ENCODE results near the gene SCN9A.
"Not testable (repeated sequence)": the region's sequence is repeated elsewhere in the genome, so short reads cannot be mapped to it uniquely, and the experiment has no call there.

Gene SCN9A

DNA sequence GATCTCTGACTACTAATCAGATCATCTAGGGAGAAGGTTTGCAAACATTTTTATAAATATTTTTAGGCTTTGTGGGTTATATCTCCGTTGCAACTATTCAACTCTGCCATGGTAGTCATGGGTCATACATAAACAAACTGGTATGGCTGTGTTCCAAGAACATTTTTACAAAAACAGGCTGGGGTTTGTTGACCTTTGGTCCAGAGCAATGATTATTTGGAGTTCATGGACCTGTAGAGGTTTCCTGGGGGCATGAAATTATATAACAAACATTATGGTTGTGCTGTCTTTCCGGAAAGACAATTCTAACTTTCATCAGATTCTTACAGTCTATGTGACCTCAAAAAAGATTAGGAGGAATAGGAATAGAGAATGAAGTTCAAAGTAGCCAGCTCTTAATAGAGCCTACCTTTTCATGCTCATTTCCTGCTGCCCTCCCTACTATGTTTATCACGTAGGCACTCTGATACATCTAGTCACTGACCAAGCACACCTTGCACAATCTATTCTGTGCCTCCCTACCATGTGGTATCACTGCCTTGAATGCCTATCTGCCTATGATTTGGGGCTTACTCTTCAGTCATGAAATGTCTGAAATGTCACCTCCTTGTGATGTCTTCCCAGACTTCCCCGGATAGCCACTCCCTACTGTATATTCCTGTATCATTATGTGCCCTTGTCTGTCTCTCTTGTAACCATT, 145.6 kb downstream of the SCN9A start:
- H3K36me3 Mint-ChIP-seq = no peaks in the 10 kb centered on the region
- no peaks in the 10 kb centered on the region for H3K4me1 Mint-ChIP-seq
- H3K9me3 Mint-ChIP-seq = no peaks in the 10 kb centered on the region
- H3K27me3 Mint-ChIP-seq = no peaks in the 10 kb centered on the region
- H3K4me3 Mint-ChIP-seq = no peak overlapping the region
- no peak for ATAC-seq (replicated peaks)
- no peak for DNase-seq
- no peak overlapping the region for H3K27ac Mint-ChIP-seq

GRCh38 chr2:166229678-166230023, 146.1 kb downstream of the SCN9A start:
- no peaks in the 10 kb centered on the region for H3K36me3 Mint-ChIP-seq
- no peak overlapping the region for H3K27ac Mint-ChIP-seq
- no peaks in the 10 kb centered on the region for H3K9me3 Mint-ChIP-seq
- H3K27me3 Mint-ChIP-seq = no peaks in the 10 kb centered on the region
- no peak overlapping the region for H3K4me3 Mint-ChIP-seq
- ATAC-seq (replicated peaks) (no peak), DNase-seq (no peak)
- no peaks in the 10 kb centered on the region for H3K4me1 Mint-ChIP-seq

DNA sequence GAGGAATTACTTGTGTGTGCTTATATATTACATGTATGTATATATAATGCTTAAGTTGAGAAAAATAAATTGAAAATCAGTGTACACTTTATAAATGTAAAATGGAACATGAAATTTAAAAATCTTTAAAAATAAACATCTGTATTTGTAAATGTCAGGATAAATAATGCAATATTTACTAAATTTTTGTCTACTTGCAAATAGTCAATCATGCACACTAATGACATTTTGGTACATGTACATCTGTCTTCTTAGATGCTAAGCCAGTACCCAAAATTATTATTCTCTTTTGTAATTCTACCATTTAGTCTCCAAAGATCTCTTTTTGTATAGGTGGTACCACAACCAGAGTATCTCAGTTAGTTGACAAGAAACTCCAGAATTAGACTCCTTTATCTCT, 151.5 kb downstream of the SCN9A start:
- no peaks in the 10 kb centered on the region for H3K36me3 Mint-ChIP-seq

DNA sequence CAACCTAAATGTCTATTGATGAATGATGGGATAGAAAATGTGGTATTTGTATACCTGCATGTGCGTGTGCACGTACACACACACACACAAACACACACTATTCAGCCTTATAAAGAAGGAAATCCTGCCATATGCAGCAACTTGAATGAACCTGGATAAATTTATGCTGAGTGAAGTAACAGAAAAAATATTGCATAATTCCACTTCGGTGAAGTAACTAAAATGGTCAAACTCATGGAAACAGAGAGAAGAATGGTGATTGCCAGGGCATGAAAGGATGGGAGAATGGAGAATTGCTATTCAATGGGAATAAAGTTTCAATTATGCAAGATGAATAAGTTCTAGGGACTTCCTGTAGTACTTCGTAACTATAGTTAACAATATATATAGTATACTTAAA, 152.4 kb downstream of the SCN9A start:
- Mint-ChIP-seq H3K27ac (no peak overlapping the region), H3K27me3 (no peaks in the 10 kb centered on the region), H3K36me3 (no peaks in the 10 kb centered on the region), H3K4me1 (no peaks in the 10 kb centered on the region), H3K4me3 (no peak overlapping the region), H3K9me3 (peaks cover 0 to 1% of the 10 kb centered on the region in 2 donors)
- ATAC-seq (replicated peaks) (no peak), DNase-seq (no peak)

More for the DNA sequence above, 151.5 kb downstream of the SCN9A start:
- ATAC-seq (replicated peaks) = no peak
- no peaks in the 10 kb centered on the region for H3K9me3 Mint-ChIP-seq
- H3K4me1 Mint-ChIP-seq = no peaks in the 10 kb centered on the region
- no peak overlapping the region for H3K27ac Mint-ChIP-seq
- H3K4me3 Mint-ChIP-seq = no peak overlapping the region
- no peaks in the 10 kb centered on the region for H3K27me3 Mint-ChIP-seq
- DNase-seq = no peak

- Mint-ChIP-seq H3K27me3 (no peaks in the 10 kb centered on the region), H3K4me3 (no peak overlapping the region), H3K9me3 (peaks cover 16 to 17% of the 10 kb centered on the region in 2 donors), H3K36me3 (peaks cover 2 to 4% of the 10 kb centered on the region in 2 donors), H3K27ac (no peak overlapping the region), H3K4me1 (no peaks in the 10 kb centered on the region)
- ATAC-seq (replicated peaks) = no peak
- DNase-seq = no peak
These were observed 164.7 kb downstream of the SCN9A start for GRCh38 chr2:166211079-166211478.

DNA sequence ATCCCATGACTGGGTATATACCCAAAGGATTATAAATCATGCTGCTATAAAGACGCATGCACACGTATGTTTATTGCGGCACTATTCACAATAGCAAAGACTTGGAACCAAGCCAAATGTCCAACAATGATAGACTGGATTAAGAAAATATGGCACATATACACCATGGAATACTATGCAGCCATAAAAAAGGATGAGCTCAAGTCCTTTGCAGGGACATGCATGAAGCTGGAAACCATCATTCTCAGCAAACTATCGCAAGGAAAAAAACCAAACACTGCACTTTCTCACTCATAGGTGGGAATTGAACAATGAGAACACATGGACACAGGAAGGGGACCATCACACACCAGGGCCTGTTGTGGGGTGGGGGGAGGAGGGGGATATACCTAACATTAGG, 165.8 kb downstream of the SCN9A start:
- not testable (repeated sequence) for DNase-seq; H3K4me3 Mint-ChIP-seq; H3K4me1 Mint-ChIP-seq; ATAC-seq (replicated peaks); H3K36me3 Mint-ChIP-seq; H3K27me3 Mint-ChIP-seq; H3K27ac Mint-ChIP-seq
- H3K9me3 Mint-ChIP-seq = peaks cover 13 to 16% of the 10 kb centered on the region in 2 donors

- not testable (repeated sequence) for H3K36me3 Mint-ChIP-seq; ATAC-seq (replicated peaks); H3K4me1 Mint-ChIP-seq; DNase-seq; H3K4me3 Mint-ChIP-seq; H3K27ac Mint-ChIP-seq; H3K27me3 Mint-ChIP-seq
- H3K9me3 Mint-ChIP-seq = peaks cover 11 to 13% of the 10 kb centered on the region in 2 donors
These were observed 166.4 kb downstream of the SCN9A start for GRCh38 chr2:166209367-166209766.

DNA sequence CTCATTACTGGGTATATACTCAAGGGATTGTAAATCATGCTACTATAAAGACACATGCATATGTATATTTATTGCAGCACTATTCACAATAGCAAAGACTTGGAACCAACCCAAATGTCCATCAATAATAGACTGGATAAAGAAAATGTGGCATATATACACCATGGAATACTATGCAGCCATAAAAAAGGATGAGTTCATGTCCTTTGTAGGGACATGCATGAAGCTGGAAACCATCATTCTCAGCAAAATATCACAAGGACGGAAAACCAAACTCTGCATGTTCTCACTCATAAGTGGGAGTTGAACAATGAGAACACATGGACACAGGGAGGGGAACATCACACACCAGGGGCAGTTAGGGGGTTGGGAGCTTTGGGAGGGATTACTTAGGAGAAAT, 169.6 kb downstream of the SCN9A start:
- H3K36me3 Mint-ChIP-seq; H3K4me1 Mint-ChIP-seq; H3K4me3 Mint-ChIP-seq; H3K27ac Mint-ChIP-seq; ATAC-seq (replicated peaks); DNase-seq; H3K27me3 Mint-ChIP-seq: not testable (repeated sequence)
- H3K9me3 Mint-ChIP-seq = peaks cover 11 to 13% of the 10 kb centered on the region in 2 donors

GRCh38 chr2:166202778-166203177, 173.0 kb downstream of the SCN9A start:
- Mint-ChIP-seq H3K36me3 (no peaks in the 10 kb centered on the region), H3K27me3 (no peaks in the 10 kb centered on the region), H3K4me1 (no peaks in the 10 kb centered on the region), H3K9me3 (peaks cover 4 to 5% of the 10 kb centered on the region in 2 donors), H3K27ac (no peak overlapping the region), H3K4me3 (no peak overlapping the region)
- ATAC-seq (replicated peaks) (no peak), DNase-seq (no peak)

DNA sequence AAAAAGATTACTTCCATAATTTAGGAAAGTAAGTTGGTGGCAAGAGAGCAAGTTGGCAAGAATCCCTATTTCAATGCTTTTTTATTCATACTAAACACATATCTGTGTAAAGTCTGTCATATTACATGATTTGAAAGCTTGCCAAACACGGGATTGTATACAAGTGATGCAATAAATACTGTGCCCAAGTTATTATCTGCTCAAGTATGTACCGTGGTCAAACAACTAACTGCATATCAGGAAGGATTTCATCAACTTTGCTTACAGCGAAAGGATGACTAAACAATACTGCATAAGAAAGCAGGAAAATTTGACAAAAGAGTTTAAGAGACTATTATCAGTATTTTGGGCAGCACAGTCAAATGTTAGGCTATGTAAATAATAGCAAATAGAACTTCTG, 178.3 kb downstream of the SCN9A start:
- Mint-ChIP-seq H3K9me3 (peaks cover 0 to 4% of the 10 kb centered on the region in 2 donors), H3K36me3 (no peaks in the 10 kb centered on the region), H3K4me1 (no peaks in the 10 kb centered on the region), H3K27me3 (no peaks in the 10 kb centered on the region), H3K27ac (no peak overlapping the region), H3K4me3 (no peak overlapping the region)
- ATAC-seq (replicated peaks) (no peak), DNase-seq (no peak)

DNA sequence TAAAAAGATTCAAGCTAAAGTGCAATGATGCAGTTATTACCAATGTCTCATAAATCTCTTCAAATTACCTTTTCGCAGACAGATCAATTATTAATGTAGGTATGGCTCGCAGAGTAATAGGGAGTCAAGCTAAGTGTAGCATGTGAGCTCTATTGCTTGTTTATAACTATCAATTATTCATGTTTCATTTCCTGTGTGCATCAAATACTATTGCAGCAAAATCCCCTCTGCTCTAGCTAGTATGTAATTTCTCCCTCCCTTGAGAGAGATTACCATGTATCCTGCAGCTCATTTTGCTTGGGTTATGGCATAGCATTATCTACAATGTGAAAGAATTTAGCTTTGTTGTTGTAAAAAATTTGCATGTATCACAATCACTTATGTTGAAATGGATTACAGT, 182.3 kb downstream of the SCN9A start:
- peaks cover 0 to 4% of the 10 kb centered on the region in 2 donors for H3K27me3 Mint-ChIP-seq
- no peaks in the 10 kb centered on the region for H3K4me1 Mint-ChIP-seq
- H3K9me3 Mint-ChIP-seq = no peaks in the 10 kb centered on the region
- H3K4me3 Mint-ChIP-seq = no peak overlapping the region
- H3K36me3 Mint-ChIP-seq = no peaks in the 10 kb centered on the region
- DNase-seq = no peak
- no peak overlapping the region for H3K27ac Mint-ChIP-seq
- ATAC-seq (replicated peaks) = no peak

- Mint-ChIP-seq H3K9me3 (no peaks in the 10 kb centered on the region), H3K4me3 (no peak overlapping the region), H3K36me3 (no peaks in the 10 kb centered on the region), H3K4me1 (no peaks in the 10 kb centered on the region), H3K27me3 (peaks cover 0 to 4% of the 10 kb centered on the region in 2 donors), H3K27ac (no peak overlapping the region)
- DNase-seq (no peak), ATAC-seq (replicated peaks) (no peak)
These were observed 187.7 kb downstream of the SCN9A start for GRCh38 chr2:166188084-166188483.

DNA sequence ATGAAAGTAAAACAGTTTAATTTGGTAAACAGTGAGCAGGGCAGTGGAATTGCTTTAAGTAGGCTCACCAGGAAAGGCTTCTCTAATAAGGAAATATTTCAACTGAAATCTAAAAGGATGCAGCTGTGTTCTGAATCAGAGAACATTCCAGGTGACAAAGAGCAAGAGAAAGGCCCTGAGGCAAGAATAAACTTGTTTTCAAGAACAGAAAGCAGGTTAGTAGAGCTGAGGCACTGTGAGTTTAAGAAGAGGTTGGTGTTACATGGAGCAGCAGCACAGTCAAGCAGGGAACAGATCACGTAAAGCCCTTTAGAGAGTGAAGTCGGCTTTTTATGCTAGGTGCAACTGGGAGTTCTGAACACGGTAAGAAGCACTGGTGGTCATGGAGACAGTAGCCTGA, 191.0 kb downstream of the SCN9A start:
- ATAC-seq (replicated peaks) = no peak
- no peak overlapping the region for H3K27ac Mint-ChIP-seq

DNA sequence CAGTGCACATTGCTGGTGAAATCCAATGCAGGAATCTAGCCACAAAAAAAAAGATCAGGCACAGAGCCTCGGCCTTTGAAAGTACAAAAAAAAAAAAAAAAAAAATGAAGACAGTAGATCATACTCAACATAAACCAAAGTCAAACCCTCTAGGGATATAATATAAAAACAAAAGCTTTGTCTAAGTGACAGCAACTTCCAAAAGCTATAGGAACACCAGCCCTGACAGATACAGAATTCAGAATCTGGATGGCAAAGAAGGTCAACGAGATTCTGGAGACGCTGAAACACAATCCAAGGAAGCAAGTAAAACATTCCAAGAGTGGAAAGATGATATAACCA, 194.0 kb downstream of the SCN9A start:
- ATAC-seq (replicated peaks) (no peak), DNase-seq (no peak)
- H3K27me3 Mint-ChIP-seq = peaks cover 0 to 6% of the 10 kb centered on the region in 2 donors
- no peaks in the 10 kb centered on the region for H3K36me3 Mint-ChIP-seq
- H3K9me3 Mint-ChIP-seq = no peaks in the 10 kb centered on the region
- no peak overlapping the region for H3K4me3 Mint-ChIP-seq
- no peak overlapping the region for H3K27ac Mint-ChIP-seq
- peaks cover 0 to 2% of the 10 kb centered on the region in 2 donors for H3K4me1 Mint-ChIP-seq

More for the DNA sequence above, 191.0 kb downstream of the SCN9A start:
- H3K9me3 Mint-ChIP-seq = no peaks in the 10 kb centered on the region
- no peaks in the 10 kb centered on the region for H3K36me3 Mint-ChIP-seq
- no peak overlapping the region for H3K4me3 Mint-ChIP-seq
- H3K27me3 Mint-ChIP-seq = peaks cover 0 to 5% of the 10 kb centered on the region in 2 donors
- no peak for DNase-seq
- H3K4me1 Mint-ChIP-seq = peaks cover 0 to 2% of the 10 kb centered on the region in 2 donors

GRCh38 chr2:166180951-166181812, 194.6 kb downstream of the SCN9A start:
- Mint-ChIP-seq H3K4me3 (no peak overlapping the region), H3K4me1 (peaks cover 0 to 2% of the 10 kb centered on the region in 2 donors)

More at GRCh38 chr2:166180951-166181812, 194.6 kb downstream of the SCN9A start:
- Mint-ChIP-seq H3K27me3 (peaks cover 0 to 6% of the 10 kb centered on the region in 2 donors), H3K36me3 (no peaks in the 10 kb centered on the region), H3K27ac (no peak overlapping the region), H3K9me3 (no peaks in the 10 kb centered on the region)
- ATAC-seq (replicated peaks) (peak; percentile 62), DNase-seq (no peak)

Measured in stimulated activated naive B cell treated with anti-CD40 and anti-IgM and Interleukin-4, amounts not matched to agents 10 μg/mL and 1 μg/mL and 100 μg/mL, for 72 hours (primary cell).